NT2/D1 (cell line): ENCODE measurements around the gene CXCL14.

Experiments used
- SUZ12 ChIP-seq: IDR thresholded peaks from 2 replicates; pipeline ENCODE4 v1.6.1; 2011; ENCODE audit not compliant: insufficient read length, insufficient read depth; ENCODE audit errors: extremely low read depth
- YY1 ChIP-seq: IDR thresholded peaks from 2 replicates; pipeline ENCODE4 v1.6.1; 2011; ENCODE audit not compliant: insufficient read length, insufficient read depth

DNA sequence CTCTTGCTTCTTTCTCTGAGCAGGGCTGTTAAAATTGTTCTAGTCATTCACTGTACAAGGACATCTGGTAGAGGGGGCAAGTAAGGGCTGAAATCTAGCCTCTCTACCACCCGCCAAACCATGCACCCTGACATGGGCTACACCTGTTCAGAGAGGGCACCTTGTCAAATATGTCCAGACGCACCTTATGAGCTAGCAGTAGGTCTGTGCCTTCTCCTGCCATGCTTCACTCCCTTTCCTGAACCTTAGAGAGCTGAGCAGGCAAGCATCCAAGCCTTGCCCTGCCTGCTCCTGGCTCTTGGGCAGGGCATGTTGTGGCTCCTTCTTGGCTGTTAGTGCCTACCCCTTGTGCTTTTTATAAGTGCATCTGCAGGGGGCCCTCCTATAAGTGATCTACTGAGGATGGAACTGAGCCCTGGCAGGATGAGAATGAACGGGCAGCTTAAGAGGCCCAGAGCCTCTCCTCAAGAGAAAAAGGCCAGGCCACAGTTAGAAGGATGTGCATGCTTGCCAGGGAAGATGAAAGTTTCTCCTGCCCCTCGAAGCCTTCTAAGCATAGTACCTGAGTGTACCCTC is 39.3 kb downstream of the CXCL14 start:
- no peak for TF ChIP-seq YY1
- no peak for TF ChIP-seq SUZ12
